Activated CD4-positive, alpha-beta T cell treated with anti-CD3 and anti-CD28 coated beads, Interleukin-2, amount 50 U/mL, for 16 hours (primary cell): ENCODE data around the gene HES1.

Source experiments
- DNase-seq: peaks from one replicate; pipeline ENCODE4 v3.0.0-alpha.2; 2020

The HES1 gene

DNA sequence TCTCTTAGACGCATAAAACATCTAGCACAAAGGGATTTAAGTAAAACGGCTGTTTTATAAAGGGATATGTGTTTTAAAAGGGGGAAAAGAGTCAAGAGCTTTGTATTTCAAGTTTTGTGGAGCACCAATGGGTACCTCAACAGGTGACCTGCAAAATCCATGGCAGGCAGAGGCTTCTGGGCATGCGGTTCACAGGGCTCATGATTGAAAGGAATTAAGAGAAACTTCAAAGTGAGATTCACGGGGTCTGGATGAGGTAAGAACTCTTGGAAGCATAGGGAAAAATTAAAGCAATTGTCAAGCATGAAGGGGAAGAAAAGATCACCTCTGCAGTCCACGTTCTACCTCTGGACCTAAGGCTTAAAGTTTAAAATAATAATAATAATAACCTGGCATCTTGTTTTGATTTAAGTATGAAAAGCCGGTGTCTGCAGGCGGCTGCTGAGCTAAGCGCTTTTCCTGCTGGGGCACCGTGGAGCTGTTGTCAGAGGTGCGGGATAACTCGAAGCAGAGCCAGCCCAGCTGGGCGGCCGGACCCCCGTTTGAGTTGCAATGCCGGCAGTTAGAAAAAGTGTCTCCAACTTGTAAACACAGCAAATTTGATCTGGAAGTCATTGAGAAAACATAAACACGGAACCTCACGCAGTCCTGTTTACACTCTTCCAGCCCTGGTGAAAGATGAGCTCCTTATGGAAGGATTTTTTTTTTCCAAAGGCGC lies 40.5 kb downstream of the HES1 start:
- no peak for DNase-seq

DNA sequence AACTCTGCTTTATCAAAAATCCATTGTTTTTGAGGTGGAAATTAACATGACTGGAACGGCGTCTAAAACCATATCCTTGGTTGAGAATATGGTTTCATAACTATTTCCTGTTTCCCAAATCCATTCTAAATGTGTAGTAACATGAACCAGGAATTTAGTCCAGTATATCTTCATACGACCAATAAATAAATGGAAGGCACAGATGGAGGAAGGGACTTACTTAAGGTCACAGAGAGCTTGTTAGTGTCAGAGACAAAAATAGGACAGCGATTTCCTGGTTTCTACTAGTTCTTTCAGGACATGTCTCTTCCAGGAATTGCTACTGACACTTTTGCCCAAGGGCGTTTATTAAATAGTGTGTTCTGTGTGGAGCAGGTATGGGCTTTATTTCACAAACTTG lies 41.2 kb downstream of the HES1 start:
- DNase-seq = no peak

DNA sequence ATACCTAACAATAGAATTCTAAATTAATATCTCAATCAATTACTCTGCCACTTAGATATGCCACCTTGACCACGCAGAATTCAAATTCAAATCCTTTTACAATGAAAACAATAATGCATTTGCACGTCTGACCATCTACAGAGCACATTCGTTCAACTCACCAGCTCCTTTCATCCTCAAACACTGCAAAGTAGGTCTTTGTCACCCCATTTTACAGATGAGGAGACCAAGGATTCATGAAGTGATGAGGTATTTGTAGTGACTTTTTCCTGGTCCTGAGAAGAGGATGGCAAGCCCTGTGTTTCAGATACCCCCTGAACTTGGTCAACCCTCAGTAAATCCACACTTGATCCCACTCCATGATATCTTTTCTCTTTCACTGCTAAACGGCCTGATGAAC lies 42.2 kb downstream of the HES1 start:
- DNase-seq = no peak

DNA sequence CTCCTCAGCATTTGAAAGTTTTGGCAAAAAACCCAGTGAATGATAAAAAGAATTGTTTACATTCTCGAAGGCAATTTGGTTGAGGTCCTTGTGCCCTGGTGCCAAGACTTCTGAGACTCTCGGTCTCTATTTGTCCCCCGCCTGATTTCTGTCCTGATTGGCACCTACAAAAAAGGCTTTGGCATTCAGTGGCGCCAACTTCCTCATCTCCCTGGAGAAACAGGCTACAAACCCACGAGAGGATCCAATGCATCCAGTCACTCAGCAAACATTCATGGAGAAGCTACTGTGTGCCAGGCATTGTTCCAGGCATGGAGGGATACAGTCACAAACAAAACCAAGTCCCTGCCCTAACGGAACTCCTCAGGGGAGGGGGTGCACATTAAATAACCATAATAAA lies 42.7 kb downstream of the HES1 start:
- no peak for DNase-seq

DNA sequence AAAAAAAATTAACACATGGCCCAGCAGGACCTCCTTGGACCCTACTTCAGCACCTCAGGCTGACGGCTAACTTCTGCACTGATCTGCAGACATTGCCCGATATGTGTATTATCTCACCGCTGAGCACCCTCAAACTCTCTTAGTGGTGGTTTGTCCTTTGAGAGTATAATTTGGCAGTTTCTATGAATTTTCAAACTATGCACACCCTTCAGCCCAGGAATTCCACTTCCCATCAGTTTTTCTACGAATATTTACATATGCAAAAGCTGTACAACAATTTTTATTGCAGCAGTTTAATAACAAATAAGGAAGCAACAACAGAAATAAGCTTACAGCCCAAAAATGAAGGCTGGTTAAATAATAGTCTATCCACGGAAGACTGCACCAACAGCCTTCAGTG lies 44.6 kb downstream of the HES1 start:
- DNase-seq = no peak

DNA sequence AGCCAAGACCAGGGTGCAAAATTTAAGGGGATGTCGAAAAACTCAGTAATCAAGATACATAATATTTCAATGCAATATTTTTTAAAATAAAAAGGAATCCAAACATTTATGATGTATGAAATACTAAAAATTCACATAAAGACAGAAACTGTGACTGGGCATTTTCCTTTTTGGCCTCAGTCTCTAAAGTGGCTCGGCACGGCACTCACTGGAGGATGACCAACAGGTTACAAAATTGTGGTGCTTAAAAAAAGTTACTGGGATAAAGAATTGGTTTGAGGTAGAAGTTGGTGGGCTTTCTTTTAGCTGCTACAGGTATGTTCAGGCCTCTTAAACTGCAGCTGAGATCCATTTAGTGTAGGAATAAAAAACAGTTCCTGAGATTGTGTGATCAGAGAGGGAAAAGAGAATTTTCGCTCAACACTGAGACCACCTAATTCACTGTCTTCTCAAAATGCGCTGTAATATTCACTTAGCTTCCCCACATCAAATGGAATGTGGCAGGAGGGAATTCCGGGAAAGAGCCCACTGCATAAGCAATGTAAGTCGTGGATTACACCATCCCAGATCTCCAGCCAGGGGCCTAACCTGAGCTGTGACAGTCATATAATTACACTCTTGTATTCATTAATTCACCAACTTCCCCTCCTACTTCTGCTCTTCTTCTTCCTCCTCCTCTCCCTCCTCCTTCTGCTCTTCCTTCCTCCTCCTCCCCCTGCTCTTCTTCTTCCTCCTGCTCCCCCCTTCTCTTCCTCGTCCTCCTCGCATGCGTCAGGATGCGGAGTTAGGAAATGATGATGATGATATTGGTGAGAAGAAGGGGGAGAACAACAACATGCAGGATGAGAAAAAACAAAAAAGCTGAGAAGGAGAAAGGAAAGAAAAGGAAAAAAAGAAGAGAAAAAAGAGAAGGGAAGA lies 45.9 kb downstream of the HES1 start:
- no peak for DNase-seq

DNA sequence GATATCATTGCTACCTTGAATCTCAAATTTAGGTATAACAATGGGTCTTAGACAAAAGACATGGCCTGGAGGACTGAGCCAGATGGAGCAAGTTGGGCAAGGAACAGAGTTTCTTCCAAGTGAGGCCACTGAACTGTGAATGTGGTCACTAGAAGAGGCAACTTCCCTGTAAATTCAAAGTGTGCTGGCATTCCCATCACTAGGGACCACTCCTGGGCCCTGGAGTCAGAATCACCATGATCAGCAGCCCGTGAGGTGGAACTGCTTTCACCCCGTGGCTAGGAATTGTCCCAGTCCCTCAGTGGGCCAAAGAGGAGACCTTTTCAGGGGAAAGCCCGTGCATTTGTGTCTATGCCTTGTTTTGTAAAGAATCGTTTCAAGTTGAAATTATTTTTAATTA lies 47.3 kb downstream of the HES1 start:
- no peak for DNase-seq

DNA sequence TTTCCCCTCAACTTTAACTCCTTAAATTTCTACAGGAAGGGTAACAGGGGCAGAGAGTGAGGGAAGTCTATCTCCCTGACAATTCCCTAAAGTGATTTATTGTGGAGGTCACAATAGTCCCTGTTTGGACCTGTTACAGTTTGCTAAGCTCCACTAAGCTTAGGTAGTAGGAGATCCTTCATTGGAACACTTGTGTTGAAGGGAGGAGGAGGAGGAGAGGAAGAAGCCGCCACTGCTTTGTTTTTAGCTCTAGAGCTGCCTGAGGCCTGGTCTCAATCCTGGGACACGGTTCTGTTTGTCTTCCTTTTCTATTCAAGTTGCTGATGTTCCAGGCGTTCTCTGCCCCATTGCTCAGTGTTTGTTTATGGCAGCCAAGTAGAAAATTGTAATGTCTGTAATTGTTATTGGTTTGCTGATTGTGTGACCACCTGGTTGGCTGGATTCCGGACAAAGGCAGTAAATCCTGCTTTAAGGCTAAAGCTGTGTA lies 48.4 kb downstream of the HES1 start:
- no peak for DNase-seq

DNA sequence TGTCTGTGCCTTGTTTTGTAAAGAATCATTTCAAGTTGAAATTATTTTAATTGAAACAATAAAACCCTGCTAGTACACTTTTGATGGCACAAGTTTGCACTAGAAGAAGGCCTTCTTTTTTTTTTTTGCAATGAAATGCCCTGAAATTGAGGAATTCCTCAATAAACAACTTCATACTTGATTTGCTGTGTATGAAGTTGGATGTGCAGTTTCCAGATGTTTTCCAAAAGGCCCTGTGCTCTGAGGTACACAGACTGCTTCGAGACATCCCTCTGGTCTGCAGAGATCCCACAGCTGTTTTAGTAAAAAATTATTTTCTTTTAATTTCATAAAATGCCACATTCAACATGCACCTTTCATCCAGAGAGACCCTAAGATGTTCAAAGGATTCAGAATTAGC lies 48.9 kb downstream of the HES1 start:
- DNase-seq = no peak

DNA sequence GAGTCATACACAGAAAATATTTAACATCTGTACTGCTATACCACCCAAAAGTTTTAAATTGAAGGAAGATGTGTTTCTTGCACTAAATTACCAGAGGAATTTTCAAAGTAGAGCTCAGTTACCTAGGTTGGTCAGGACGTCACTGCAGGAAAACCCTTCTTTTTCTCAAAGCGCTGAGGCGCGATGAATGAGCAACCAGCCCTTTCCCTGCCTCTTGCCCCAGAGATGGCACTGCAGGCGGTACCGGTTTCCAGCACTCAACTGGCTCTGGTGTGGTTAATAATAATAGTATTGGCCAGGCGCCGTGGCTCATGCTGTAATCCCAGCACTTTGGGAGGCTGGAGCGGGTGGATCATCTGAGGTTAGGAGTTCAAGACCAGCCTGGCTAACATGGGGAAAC lies 49.3 kb downstream of the HES1 start:
- no peak for DNase-seq

DNA sequence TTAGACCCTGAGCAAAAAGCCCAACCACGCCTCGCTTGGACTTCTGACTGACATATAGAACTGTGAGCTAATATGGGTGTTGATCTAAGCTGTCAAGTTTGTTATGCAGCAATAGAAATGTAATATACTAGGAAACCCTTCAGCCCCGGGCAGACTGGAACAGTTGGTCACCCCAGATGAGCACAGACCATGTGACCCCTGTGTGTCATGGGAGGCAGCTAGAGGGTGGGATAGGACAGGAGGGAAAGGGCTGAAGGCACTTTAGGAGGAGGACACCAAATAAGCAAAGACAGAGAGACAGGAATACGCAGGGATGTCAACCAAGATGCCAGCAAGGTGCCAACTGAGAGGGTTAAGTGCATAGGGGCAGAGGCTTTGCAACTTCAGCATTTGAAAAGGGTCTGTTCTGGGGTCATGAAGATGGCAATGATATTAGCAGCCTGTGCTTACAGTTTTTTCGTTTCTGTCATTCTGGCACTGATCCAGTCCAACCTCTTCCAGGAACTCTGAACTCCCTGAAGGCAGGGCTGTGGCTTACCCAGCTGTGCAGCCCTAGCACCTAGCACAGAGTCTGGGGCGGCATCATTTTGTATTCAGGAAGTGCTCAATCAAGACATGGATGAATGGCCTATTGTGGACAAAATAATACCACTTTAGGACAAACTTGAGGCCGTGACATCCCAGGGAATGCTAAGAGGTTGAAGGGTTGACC lies 51.4 kb downstream of the HES1 start:
- DNase-seq = no peak
